HepG2 (cell line): ENCODE results near the gene MCC. TPM values are rescaled to one million over a fixed set of nuclear protein-coding genes. Genes with fewer than 3 reads are reported as not detected.

Experiments
- ATAC-seq: fragments of 200-7000 bp; cut with Tn5 transposase; 3 replicates; pipeline ENCODE4 v1.9.1; 2020; ENCODE audit warnings: mild to moderate bottlenecking, moderate library complexity
- BruUV-seq: library from RNA; stranded (reverse); fragments of 400-500 nt; replicated peaks from 2 replicates; lab custom pipeline; 2021; lab: Mats Ljungman, UMichigan
- CTCF ChIA-PET: fragments of 300-600 bp; formaldehyde crosslinking; extraction: SDS; loops from one replicate; lab custom pipeline; 2021; ENCODE audit warnings: low total read pairs, inconsistent platforms, low intra/inter-chr PET ratio; lab: Yijun Ruan, JAX
- POLR2A ChIA-PET: fragments of 350-600 bp; sonication (Branson Sonifier 250); formaldehyde crosslinking; loops from one replicate; lab custom pipeline; 2020; ENCODE audit warnings: antibody characterized with exemption, inconsistent platforms; lab: Yijun Ruan, JAX
- DNase-seq: peaks from one replicate; pipeline ENCODE4 v3.0.0-alpha.2; 2015; ENCODE audit warnings: low spot score
- FAIRE-seq: peaks from 3 replicates; lab custom pipeline; 2011; peaks lifted over from hg19 to GRCh38; lab: Jason Lieb, UNC
- H2AFZ ChIP-seq: one replicate; pipeline ENCODE4 v1.6.1; 2011; ENCODE audit warnings: low read length, inconsistent platforms
- H3K27ac ChIP-seq: fragments of 300-600 bp; 3 replicates; pipeline ENCODE4 v1.8.0; 2011; ENCODE audit warnings: mixed run types, mild to moderate bottlenecking, mixed read lengths, low read length, inconsistent platforms; ENCODE audit not compliant: insufficient read depth; ENCODE audit errors: extremely low read length
- H3K27me3 ChIP-seq, 2 experiments: fragments of 200-600 bp in 1 of 2; 2 replicates in 1 of 2; 3 replicates in 1 of 2; pipeline versions ENCODE4 v1.6.0 to v1.8.0; 2011; ENCODE audit warnings: low read length in 2 of 2, mild to moderate bottlenecking in 2 of 2, moderate library complexity in 2 of 2, inconsistent platforms in 1 of 2; ENCODE audit not compliant: insufficient read depth in 2 of 2, control insufficient read depth in 1 of 2
- H3K36me3 ChIP-seq, 2 experiments: fragments of 200-600 bp in 1 of 2; replicated peaks in 1 of 2; 2 replicates in 1 of 2; 3 replicates in 1 of 2; pipeline versions ENCODE4 v1.5.1 to v1.8.0; 2011; ENCODE audit warnings: low read length in 2 of 2, inconsistent platforms in 1 of 2; ENCODE audit not compliant: insufficient read depth in 2 of 2, control insufficient read depth in 1 of 2
- H3K4me1 ChIP-seq: 2 replicates; pipeline ENCODE4 v1.5.1; 2012; ENCODE audit warnings: low read length, inconsistent platforms; ENCODE audit not compliant: insufficient read depth
- H3K4me2 ChIP-seq: 2 replicates; pipeline ENCODE4 v1.6.0; 2011; ENCODE audit warnings: low read depth, low read length, inconsistent platforms
- H3K4me3 ChIP-seq, 3 experiments: fragments of 200-600 bp in 1 of 3; sonication (generic), shearing (Covaris generic) in 1 of 3; replicated peaks in 1 of 3; 2 replicates each; pipeline ENCODE4 v1.5.1; 2011 to 2016; ENCODE audit warnings: low read length in 3 of 3, inconsistent platforms in 2 of 3, low read depth in 2 of 3, mild to moderate bottlenecking in 2 of 3, control low read depth in 1 of 3, mixed read lengths in 1 of 3; ENCODE audit not compliant: insufficient read depth in 1 of 3
- H3K79me2 ChIP-seq: one replicate; pipeline ENCODE4 v1.6.1; 2011; ENCODE audit warnings: low read length, inconsistent platforms; ENCODE audit not compliant: insufficient read depth
- H3K9ac ChIP-seq: 2 replicates; pipeline ENCODE4 v1.6.0; 2011; ENCODE audit warnings: mild to moderate bottlenecking, low read depth, low read length, inconsistent platforms; ENCODE audit not compliant: insufficient read depth
- H3K9me3 ChIP-seq: 2 replicates; pipeline ENCODE4 v1.5.1; 2012; ENCODE audit warnings: mild to moderate bottlenecking, low read length
- H4K20me1 ChIP-seq: 2 replicates; pipeline ENCODE4 v1.6.0; 2011; ENCODE audit warnings: inconsistent platforms, mild to moderate bottlenecking, low read length, moderate library complexity; ENCODE audit not compliant: insufficient read depth
- AGO1 ChIP-seq: fragments of 200-400 bp; formaldehyde crosslinking; IDR thresholded peaks from 2 replicates; pipeline ENCODE4 v1.6.1; 2017; ENCODE audit warnings: mild to moderate bottlenecking, low read depth, low read length, moderate library complexity; ENCODE audit not compliant: poor library complexity, severe bottlenecking
- DNMT1 ChIP-seq: sonication (generic); formaldehyde crosslinking; IDR thresholded peaks from 2 replicates; pipeline ENCODE4 v1.5.1; 2020; ENCODE audit warnings: mild to moderate bottlenecking, missing genetic modification reagents
- DPF2 ChIP-seq: sonication (generic); formaldehyde crosslinking; IDR thresholded peaks from 2 replicates; pipeline ENCODE4 v1.4.0; 2020; ENCODE audit warnings: mild to moderate bottlenecking, low read depth, missing genetic modification reagents, borderline replicate concordance
- KDM5B ChIP-seq: sonication (generic); formaldehyde crosslinking; IDR thresholded peaks from 2 replicates; pipeline ENCODE4 v1.4.0; 2020; ENCODE audit warnings: missing genetic modification reagents, mild to moderate bottlenecking, borderline replicate concordance
- REPIN1 ChIP-seq: sonication (generic); formaldehyde crosslinking; IDR thresholded peaks from 2 replicates; pipeline ENCODE4 v1.8.0; 2022; ENCODE audit warnings: missing genetic modification reagents, low read depth, mild to moderate bottlenecking, borderline replicate concordance
- U2AF2 ChIP-seq: fragments of 200-400 bp; formaldehyde crosslinking; IDR thresholded peaks from 2 replicates; pipeline ENCODE4 v1.6.1; 2017; ENCODE audit warnings: low read depth, mild to moderate bottlenecking, low read length
- ZFP36 ChIP-seq: fragments of 150-350 bp; IDR thresholded peaks from 2 replicates; pipeline ENCODE4 v1.6.1; 2018; ENCODE audit warnings: borderline replicate concordance, low read length, low read depth; ENCODE audit not compliant: partially characterized antibody
- ZNF552 ChIP-seq: sonication (generic); formaldehyde crosslinking; IDR thresholded peaks from 2 replicates; pipeline ENCODE4 v1.9.0; 2022; ENCODE audit warnings: missing genetic modification reagents, mild to moderate bottlenecking, borderline replicate concordance
- ZNF616 ChIP-seq: sonication (generic); formaldehyde crosslinking; IDR thresholded peaks from 2 replicates; pipeline ENCODE4 v1.5.0; 2020; ENCODE audit warnings: low read depth, mild to moderate bottlenecking, missing genetic modification reagents
- ZSCAN29 ChIP-seq: sonication (generic); formaldehyde crosslinking; conservative IDR thresholded peaks from 2 replicates; pipeline ENCODE4 v1.4.0; 2020; ENCODE audit warnings: mild to moderate bottlenecking, missing genetic modification reagents
- WGBS: methylation state at CpG from one replicate; pipeline ENCODE4 v1.1.6; 2017; ENCODE audit warnings: low lambda C conversion rate; 5-methylcytosine and 5-hydroxymethylcytosine counted together
- in situ Hi-C: cut with HindIII; loops from 2 replicates; pipeline ENCODE4 v1.10.0; 2017; ENCODE audit warnings: low pct_unique_long_range_greater_than_20kb; ENCODE audit not compliant: extremely low pct_ligation_motif_present
- intact Hi-C: fragments of 100-400 bp; cut with micrococcal nuclease; formaldehyde crosslinking; loops from one replicate; pipeline ENCODE4 v1.10.0; 2022; ENCODE audit not compliant: unreplicated experiment
- polyA plus RNA-seq, 8 experiments: library from polyadenylated mRNA; depleted of rRNA in 3 of 8; stranded (reverse) in 7 of 8; unstranded in 1 of 8; fragments of >200 nt; fragmentation: Illumina TruSeq in 4 of 8; extraction: Trizol in 4 of 8; gene quantifications; 2 replicates each; pipeline versions ENCODE4 v1.2.1 to v1.2.3, GENCODE V29; 2011 to 2016; ENCODE audit warnings: low read depth in 4 of 8, missing spikeins in 1 of 8, mixed read lengths in 1 of 8; ENCODE audit not compliant: insufficient read depth in 1 of 8
- total RNA-seq, 5 experiments: library from RNA; depleted of rRNA; stranded (reverse); fragments of >200 nt; fragmentation: Illumina TruSeq; extraction: Trizol; gene quantifications; 2 replicates each; pipeline ENCODE4 v1.2.3, GENCODE V29; 2016; ENCODE audit warnings: low read depth in 1 of 5
- TF ChIP-seq, protein P1 (sequence below): sonication (generic); formaldehyde crosslinking; IDR thresholded peaks from 2 replicates; pipeline ENCODE4 v1.4.0; 2020; ENCODE audit warnings: mild to moderate bottlenecking, missing genetic modification reagents
- TF ChIP-seq, protein P2 (sequence below): IDR thresholded peaks from 2 replicates; pipeline ENCODE4 v1.6.1; 2016; ENCODE audit warnings: missing compliant biosample characterization, missing genetic modification reagents, borderline replicate concordance
- TF ChIP-seq, protein P3 (sequence below): sonication (generic); formaldehyde crosslinking; IDR thresholded peaks from 2 replicates; pipeline ENCODE4 v1.8.1; 2023; ENCODE audit warnings: missing genetic modification reagents, inconsistent platforms, borderline replicate concordance
- TF ChIP-seq, protein P4 (sequence below): sonication (generic); formaldehyde crosslinking; IDR thresholded peaks from 2 replicates; pipeline ENCODE4 v1.5.1; 2020; ENCODE audit warnings: mild to moderate bottlenecking, missing genetic modification reagents, moderate library complexity

The MCC gene
- total and polyA plus RNA-seq, 2 of the 13 experiments (the other 11 are each of a cell fraction or from before 2014, with no cell fraction given): 0.55 to 2.4 TPM

DNA sequence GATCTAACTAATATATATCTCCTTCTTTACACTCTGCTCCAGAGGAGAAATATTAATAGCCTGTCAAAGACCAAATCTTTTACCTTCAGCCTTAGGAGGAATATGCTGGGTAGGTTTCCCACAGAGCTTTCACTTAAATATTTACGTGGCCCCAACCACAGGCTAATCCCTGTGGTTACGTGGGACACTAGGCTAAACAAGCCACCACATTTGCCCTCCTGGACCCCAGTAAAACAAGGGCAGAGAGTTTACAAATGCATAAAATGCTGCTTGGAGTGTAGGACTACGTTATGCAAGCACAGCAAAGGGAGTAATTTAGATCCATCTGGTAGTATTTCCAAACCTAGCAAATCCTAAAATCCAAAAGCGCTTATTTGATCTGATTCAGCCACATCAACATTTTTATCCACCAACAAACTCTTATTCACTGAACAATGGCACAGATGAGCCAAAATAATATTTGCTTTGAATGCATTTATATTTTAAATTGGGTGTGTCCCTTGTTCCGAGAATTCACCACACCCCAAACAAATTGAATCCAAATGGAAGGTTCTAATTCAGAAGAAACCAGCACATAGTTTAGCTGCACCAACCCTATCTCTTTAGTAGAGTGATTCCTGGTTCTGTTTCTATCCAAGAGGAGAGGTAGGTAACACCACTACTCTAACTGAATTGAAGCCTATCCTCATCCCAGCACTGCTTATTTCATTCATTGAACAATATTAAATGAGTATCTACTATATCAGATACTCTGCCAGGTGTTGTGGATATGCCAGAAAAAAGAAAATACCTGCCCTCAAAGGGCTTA lies 232.5 kb downstream of the MCC start:
- H3K9me3 ChIP-seq: no peaks in the 10 kb centered on the region
- H3K9ac ChIP-seq: no peak overlapping the region
- ATAC-seq (no peak), FAIRE-seq (no peak), DNase-seq (no peak)
- no peak overlapping the region for H3K4me3 ChIP-seq
- H3K36me3 ChIP-seq: no peaks in the 10 kb centered on the region
- ChIA-PET CTCF (no interaction called here), POLR2A (no interaction called here)
- no peak overlapping the region for H2AFZ ChIP-seq
- intact Hi-C loops: no loop called here
- in situ Hi-C loops: no loop called here
- no TSS peak for BruUV-seq
- no peaks in the 10 kb centered on the region for H4K20me1 ChIP-seq
- peaks cover 0 to 4% of the 10 kb centered on the region in 2 experiments; a peak in 1 of 5 replicates for H3K27me3 ChIP-seq
- no peak overlapping the region for H3K4me2 ChIP-seq
- no peaks in the 10 kb centered on the region for H3K79me2 ChIP-seq
- H3K4me1 ChIP-seq: no peaks in the 10 kb centered on the region
- WGBS: 14% methylated on average over 5 of the region's 5 CpGs
- no peak overlapping the region for H3K27ac ChIP-seq
- TF ChIP-seq DNMT1: no peak
- TF ChIP-seq DPF2 (CRISPR knock-in tag): no peak
- TF ChIP-seq ZSCAN29 (CRISPR knock-in tag): no peak
- TF ChIP-seq, protein P1, sequence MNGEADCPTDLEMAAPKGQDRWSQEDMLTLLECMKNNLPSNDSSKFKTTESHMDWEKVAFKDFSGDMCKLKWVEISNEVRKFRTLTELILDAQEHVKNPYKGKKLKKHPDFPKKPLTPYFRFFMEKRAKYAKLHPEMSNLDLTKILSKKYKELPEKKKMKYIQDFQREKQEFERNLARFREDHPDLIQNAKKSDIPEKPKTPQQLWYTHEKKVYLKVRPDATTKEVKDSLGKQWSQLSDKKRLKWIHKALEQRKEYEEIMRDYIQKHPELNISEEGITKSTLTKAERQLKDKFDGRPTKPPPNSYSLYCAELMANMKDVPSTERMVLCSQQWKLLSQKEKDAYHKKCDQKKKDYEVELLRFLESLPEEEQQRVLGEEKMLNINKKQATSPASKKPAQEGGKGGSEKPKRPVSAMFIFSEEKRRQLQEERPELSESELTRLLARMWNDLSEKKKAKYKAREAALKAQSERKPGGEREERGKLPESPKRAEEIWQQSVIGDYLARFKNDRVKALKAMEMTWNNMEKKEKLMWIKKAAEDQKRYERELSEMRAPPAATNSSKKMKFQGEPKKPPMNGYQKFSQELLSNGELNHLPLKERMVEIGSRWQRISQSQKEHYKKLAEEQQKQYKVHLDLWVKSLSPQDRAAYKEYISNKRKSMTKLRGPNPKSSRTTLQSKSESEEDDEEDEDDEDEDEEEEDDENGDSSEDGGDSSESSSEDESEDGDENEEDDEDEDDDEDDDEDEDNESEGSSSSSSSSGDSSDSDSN (CRISPR knock-in tag): no peak
- no peak for TF ChIP-seq AGO1
- no peak for TF ChIP-seq ZNF616 (CRISPR knock-in tag)
- no peak for TF ChIP-seq REPIN1 (CRISPR knock-in tag)
- TF ChIP-seq, protein P2, sequence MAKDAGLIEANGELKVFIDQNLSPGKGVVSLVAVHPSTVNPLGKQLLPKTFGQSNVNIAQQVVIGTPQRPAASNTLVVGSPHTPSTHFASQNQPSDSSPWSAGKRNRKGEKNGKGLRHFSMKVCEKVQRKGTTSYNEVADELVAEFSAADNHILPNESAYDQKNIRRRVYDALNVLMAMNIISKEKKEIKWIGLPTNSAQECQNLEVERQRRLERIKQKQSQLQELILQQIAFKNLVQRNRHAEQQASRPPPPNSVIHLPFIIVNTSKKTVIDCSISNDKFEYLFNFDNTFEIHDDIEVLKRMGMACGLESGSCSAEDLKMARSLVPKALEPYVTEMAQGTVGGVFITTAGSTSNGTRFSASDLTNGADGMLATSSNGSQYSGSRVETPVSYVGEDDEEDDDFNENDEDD (CRISPR knock-in tag): no peak
- TF ChIP-seq, protein P3, sequence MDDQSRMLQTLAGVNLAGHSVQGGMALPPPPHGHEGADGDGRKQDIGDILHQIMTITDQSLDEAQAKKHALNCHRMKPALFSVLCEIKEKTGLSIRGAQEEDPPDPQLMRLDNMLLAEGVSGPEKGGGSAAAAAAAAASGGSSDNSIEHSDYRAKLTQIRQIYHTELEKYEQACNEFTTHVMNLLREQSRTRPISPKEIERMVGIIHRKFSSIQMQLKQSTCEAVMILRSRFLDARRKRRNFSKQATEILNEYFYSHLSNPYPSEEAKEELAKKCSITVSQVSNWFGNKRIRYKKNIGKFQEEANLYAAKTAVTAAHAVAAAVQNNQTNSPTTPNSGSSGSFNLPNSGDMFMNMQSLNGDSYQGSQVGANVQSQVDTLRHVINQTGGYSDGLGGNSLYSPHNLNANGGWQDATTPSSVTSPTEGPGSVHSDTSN (CRISPR knock-in tag): no peak
- no peak for TF ChIP-seq KDM5B (CRISPR knock-in tag)
- no peak for TF ChIP-seq U2AF2
- no peak for TF ChIP-seq ZNF552
- TF ChIP-seq ZFP36: no peak
- TF ChIP-seq, protein P4, sequence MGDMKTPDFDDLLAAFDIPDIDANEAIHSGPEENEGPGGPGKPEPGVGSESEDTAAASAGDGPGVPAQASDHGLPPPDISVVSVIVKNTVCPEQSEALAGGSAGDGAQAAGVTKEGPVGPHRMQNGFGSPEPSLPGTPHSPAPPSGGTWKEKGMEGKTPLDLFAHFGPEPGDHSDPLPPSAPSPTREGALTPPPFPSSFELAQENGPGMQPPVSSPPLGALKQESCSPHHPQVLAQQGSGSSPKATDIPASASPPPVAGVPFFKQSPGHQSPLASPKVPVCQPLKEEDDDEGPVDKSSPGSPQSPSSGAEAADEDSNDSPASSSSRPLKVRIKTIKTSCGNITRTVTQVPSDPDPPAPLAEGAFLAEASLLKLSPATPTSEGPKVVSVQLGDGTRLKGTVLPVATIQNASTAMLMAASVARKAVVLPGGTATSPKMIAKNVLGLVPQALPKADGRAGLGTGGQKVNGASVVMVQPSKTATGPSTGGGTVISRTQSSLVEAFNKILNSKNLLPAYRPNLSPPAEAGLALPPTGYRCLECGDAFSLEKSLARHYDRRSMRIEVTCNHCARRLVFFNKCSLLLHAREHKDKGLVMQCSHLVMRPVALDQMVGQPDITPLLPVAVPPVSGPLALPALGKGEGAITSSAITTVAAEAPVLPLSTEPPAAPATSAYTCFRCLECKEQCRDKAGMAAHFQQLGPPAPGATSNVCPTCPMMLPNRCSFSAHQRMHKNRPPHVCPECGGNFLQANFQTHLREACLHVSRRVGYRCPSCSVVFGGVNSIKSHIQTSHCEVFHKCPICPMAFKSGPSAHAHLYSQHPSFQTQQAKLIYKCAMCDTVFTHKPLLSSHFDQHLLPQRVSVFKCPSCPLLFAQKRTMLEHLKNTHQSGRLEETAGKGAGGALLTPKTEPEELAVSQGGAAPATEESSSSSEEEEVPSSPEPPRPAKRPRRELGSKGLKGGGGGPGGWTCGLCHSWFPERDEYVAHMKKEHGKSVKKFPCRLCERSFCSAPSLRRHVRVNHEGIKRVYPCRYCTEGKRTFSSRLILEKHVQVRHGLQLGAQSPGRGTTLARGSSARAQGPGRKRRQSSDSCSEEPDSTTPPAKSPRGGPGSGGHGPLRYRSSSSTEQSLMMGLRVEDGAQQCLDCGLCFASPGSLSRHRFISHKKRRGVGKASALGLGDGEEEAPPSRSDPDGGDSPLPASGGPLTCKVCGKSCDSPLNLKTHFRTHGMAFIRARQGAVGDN (CRISPR knock-in tag): no peak
